Colonic mucosa (tissue), 4 donors: ENCODE data around the gene HOXA13. TPM values are rescaled to one million over a fixed set of nuclear protein-coding genes. Genes with fewer than 3 reads are reported as not detected.
A peak's percentile ranks its signal among the peaks of the same experiment; 100 is the strongest.

Source experiments
- DNase-seq: peaks from one replicate; pipeline ENCODE4 v3.0.0-alpha.2; 2020
- H3K27ac ChIP-seq: fragments of 200-600 bp; one replicate; pipeline ENCODE4 v1.8.0; 2021
- H3K27me3 ChIP-seq: fragments of 200-600 bp; one replicate; pipeline ENCODE4 v1.8.0; 2021
- H3K36me3 ChIP-seq: fragments of 200-600 bp; one replicate; pipeline ENCODE4 v1.8.0; 2021
- H3K4me1 ChIP-seq: fragments of 200-600 bp; one replicate; pipeline ENCODE4 v1.8.0; 2021; ENCODE audit warnings: mild to moderate bottlenecking
- H3K4me3 ChIP-seq: fragments of 200-600 bp; one replicate; pipeline ENCODE4 v1.8.0; 2021
- H3K9ac ChIP-seq, 2 donors: one replicate each; pipeline ENCODE4 v1.7.0; 2013; ENCODE audit warnings: control low read depth in 2 of 2, low read depth in 2 of 2, low read length in 2 of 2
- H3K9me3 ChIP-seq: fragments of 200-600 bp; one replicate; pipeline ENCODE4 v1.8.0; 2021
- intact Hi-C: fragments of 100-400 bp; cut with DNase I; formaldehyde crosslinking; loops from one replicate; pipeline ENCODE4 v1.14.1; 2022
- total RNA-seq, 2 donors: library from RNA; stranded (reverse); fragmentation: NEBNext Ultra II Directional in 1 of 2; extraction: Animal tissue kit (Norgen Biotek cat#: 25700) in 1 of 2; gene quantifications; one replicate each; pipeline ENCODE4 v1.2.1, GENCODE V29; 2021
- TF ChIP-seq, protein P1 (sequence below): fragments of 200-600 bp; IDR thresholded peaks from one replicate; pipeline ENCODE4 v1.8.0; 2022; ENCODE audit warnings: antibody characterized with exemption, mild to moderate bottlenecking
- donor health status: healthy.
- donor health status: DM: no; HTN: no; CAD: no.
- donor health status: DM: no; HTN: no; CAD: no.

HOXA13 gene
- total RNA-seq, 2 donors from 2014 or later: 22.7 to 33.8 TPM

- peak; percentile 49 for DNase-seq
- H3K27ac ChIP-seq: peak overlapping the region; percentile 97
- intact Hi-C loops: no loop called here
- TF ChIP-seq, protein P1, sequence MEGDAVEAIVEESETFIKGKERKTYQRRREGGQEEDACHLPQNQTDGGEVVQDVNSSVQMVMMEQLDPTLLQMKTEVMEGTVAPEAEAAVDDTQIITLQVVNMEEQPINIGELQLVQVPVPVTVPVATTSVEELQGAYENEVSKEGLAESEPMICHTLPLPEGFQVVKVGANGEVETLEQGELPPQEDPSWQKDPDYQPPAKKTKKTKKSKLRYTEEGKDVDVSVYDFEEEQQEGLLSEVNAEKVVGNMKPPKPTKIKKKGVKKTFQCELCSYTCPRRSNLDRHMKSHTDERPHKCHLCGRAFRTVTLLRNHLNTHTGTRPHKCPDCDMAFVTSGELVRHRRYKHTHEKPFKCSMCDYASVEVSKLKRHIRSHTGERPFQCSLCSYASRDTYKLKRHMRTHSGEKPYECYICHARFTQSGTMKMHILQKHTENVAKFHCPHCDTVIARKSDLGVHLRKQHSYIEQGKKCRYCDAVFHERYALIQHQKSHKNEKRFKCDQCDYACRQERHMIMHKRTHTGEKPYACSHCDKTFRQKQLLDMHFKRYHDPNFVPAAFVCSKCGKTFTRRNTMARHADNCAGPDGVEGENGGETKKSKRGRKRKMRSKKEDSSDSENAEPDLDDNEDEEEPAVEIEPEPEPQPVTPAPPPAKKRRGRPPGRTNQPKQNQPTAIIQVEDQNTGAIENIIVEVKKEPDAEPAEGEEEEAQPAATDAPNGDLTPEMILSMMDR: no peak
- H3K4me3 ChIP-seq: peak overlapping the region; percentile 55
- no peaks in the 10 kb centered on the region for H3K27me3 ChIP-seq
- H3K9me3 ChIP-seq: no peaks in the 10 kb centered on the region
- peak overlapping the region; percentile 86 to 100 for H3K9ac ChIP-seq
- no peaks in the 10 kb centered on the region for H3K36me3 ChIP-seq
- H3K4me1 ChIP-seq: peaks cover 20% of the 10 kb centered on the region
Observed at GRCh38 chr7:27149842-27150567, 49.9 kb downstream of the HOXA13 start.

DNA sequence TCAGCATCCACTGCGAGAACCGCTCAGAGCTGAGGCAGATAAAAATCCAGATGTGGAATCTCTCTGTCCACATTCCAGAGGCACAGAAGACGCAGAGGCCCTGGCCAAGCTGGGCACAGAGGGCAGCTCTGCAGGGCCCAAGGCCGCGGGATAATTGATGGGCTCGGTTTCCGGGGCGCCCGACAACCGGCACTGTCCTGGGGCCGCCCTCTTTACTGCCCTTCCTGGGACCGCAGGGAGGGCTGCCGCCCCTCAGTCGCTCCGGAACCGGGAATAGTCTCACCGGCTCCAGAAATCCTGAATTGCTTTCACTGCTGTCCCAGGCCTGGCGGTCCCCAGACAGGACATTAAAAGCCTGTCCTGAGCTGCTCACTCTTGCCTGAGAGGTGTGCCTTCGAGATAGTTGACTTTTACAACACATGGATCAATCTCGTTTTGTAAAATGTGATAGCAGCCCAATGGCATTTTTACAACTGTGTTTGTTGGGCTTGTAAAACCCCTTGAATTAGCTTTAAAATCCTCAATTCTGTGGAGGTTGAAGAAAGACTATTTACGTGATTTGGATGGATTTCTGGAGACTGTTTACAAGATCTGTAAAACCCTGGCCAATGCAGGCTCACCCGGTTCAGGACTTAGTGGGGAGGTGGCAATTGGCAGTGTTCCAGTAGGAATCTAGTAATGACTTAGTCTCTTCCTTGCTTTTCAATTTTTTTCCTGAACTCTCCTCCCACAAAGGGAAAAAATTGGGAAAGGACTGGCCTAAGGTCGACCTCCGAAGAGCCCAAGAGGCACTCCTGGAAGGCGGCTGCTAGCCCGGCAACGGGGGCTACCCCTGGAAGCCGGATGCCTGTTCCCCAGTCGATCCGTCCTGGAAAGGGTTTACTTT, 50.9 kb downstream of the HOXA13 start:
- TF ChIP-seq, protein P1: no peak
- Histone ChIP-seq H3K4me3 (peak overlapping the region; percentile 47), H3K9ac (peak overlapping the region; percentile 78 to 100), H3K9me3 (no peaks in the 10 kb centered on the region), H3K27ac (peak overlapping the region; percentile 97), H3K36me3 (no peaks in the 10 kb centered on the region), H3K27me3 (no peaks in the 10 kb centered on the region), H3K4me1 (peaks cover 17% of the 10 kb centered on the region)
- DNase-seq: peak; percentile 76
- intact Hi-C loops: no loop called here

DNA sequence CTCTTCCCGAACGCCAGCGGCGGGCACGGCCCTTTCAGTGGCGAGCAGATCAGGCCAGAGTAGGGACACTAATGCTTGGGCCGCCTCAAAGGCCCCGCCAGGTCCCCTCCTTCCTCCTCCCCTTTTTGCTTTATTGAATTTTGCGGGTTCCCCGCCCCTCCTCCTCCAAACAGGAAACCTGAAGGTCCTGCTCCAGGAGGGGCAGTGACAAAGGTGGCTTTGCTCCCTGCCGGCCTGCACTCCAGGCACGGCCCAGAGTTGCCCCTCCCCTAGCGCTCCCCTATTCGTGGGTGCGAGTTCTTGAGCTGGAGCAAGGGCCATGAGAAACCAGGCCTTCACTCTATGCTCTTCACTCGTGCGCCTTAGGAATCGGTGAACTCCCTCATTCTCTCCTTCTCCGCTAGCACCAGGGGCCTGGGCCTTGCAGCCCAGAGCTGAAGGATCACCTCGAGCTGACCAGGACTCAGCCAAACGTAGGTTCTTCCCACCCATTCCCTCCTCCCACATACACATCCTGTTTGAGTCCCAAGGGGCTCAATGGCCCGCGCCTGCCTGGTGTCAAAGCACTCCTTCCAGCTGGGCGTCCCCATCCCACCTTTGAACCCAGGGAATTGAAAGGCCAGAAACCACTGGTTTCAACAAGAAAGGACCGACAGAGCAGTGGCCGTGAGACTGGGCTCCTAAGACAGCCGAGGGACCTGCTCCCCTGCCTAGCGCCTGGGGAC, 51.7 kb downstream of the HOXA13 start:
- H3K36me3 ChIP-seq: no peaks in the 10 kb centered on the region
- DNase-seq: peak; percentile 81
- peak overlapping the region; percentile 78 to 100 for H3K9ac ChIP-seq
- H3K27me3 ChIP-seq: no peaks in the 10 kb centered on the region
- intact Hi-C loops: no loop called here
- peak overlapping the region; percentile 47 for H3K4me3 ChIP-seq
- TF ChIP-seq, protein P1: no peak
- H3K27ac ChIP-seq: peak overlapping the region; percentile 97
- peaks cover 17% of the 10 kb centered on the region for H3K4me1 ChIP-seq
- no peaks in the 10 kb centered on the region for H3K9me3 ChIP-seq

- no peaks in the 10 kb centered on the region for H3K9me3 ChIP-seq
- TF ChIP-seq, protein P1: no peak
- peaks cover 17% of the 10 kb centered on the region for H3K4me1 ChIP-seq
- DNase-seq: peak; percentile 81
- intact Hi-C loops: no loop called here
- H3K36me3 ChIP-seq: no peaks in the 10 kb centered on the region
- H3K27ac ChIP-seq: peak within 1 kb of the TSS; percentile 97
- peak within 1 kb of the TSS; percentile 47 for H3K4me3 ChIP-seq
- H3K27me3 ChIP-seq: no peaks in the 10 kb centered on the region
- peak within 1 kb of the TSS; percentile 78 to 100 for H3K9ac ChIP-seq
Observed at GRCh38 chr7:27147199-27148030, 52.5 kb downstream of the HOXA13 start, which contains the start of gene HOXA6. HOXA6 (minus strand) TSS chr7:27147774; CDS start chr7:27147749, 25 bp downstream.
